Measurements from ENCODE around the gene NR3C2. TPM values are rescaled to one million over a fixed set of nuclear protein-coding genes. Genes with fewer than 3 reads are reported as not detected.
A peak's percentile ranks its signal among the peaks of the same experiment; 100 is the strongest.

NR3C2 gene
- total and polyA plus RNA-seq, 2 experiments from 2014 or later, result 1.2 to 3.0 TPM

DNA sequence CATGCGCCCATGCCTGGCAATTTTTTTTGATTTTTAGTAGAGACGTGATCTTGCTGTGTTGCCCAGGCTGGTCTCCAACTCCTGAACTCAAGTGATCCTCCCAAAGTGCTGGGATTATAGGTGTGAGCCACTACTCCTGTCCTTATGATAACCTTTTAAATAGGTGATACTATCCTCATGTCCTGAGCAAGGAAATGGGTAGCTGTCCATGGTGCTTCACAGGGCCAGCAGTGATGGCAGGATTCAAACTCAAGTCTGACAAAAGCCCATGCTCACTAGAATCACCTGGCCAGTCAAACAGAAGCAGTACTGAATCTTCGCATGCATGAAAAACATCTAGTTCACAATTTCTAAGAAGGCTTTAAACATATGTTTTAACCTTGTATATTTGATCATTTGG is 235.1 kb downstream of the NR3C2 start:
- Histone ChIP-seq H4K20me1 (replicated peaks; ENCODE audit: insufficient read depth) (no peaks in the 10 kb centered on the region), H3K4me3 (no peak overlapping the region), H3K4me2 (no peak overlapping the region), H3K4me1 (ENCODE audit: insufficient read depth) (peaks cover 14% of the 10 kb centered on the region), H3K27me3 (ENCODE audit: insufficient read depth) (no peaks in the 10 kb centered on the region), H3K36me3 (ENCODE audit: insufficient read depth) (no peaks in the 10 kb centered on the region), H2AFZ (no peak overlapping the region), H3K9me2 (ENCODE audit: insufficient read depth) (0 out of 2 replicates have a peak, but pooled peaks cover 4% of the 10 kb centered on the region), H3F3A (replicated peaks; ENCODE audit: low read depth) (no peaks in the 10 kb centered on the region), H3K27ac (ENCODE audit: low read depth) (no peak overlapping the region), H3K79me2 (replicated peaks; ENCODE audit: insufficient read depth) (no peaks in the 10 kb centered on the region)
- no peaks in the 10 kb centered on the region for H3K27me3 Mint-ChIP-seq (ENCODE audit: insufficient read depth, low read depth, poor library complexity)
- no peaks in the 10 kb centered on the region; the same call in 2 of the 3 replicates for H3K9me3 Mint-ChIP-seq
- no peak for ATAC-seq
- TF ChIP-seq EZH2 (IDR thresholded peaks at IDR 0.05; ENCODE audit: low read depth, unreplicated experiment), result no peak
- TF ChIP-seq, protein P1, sequence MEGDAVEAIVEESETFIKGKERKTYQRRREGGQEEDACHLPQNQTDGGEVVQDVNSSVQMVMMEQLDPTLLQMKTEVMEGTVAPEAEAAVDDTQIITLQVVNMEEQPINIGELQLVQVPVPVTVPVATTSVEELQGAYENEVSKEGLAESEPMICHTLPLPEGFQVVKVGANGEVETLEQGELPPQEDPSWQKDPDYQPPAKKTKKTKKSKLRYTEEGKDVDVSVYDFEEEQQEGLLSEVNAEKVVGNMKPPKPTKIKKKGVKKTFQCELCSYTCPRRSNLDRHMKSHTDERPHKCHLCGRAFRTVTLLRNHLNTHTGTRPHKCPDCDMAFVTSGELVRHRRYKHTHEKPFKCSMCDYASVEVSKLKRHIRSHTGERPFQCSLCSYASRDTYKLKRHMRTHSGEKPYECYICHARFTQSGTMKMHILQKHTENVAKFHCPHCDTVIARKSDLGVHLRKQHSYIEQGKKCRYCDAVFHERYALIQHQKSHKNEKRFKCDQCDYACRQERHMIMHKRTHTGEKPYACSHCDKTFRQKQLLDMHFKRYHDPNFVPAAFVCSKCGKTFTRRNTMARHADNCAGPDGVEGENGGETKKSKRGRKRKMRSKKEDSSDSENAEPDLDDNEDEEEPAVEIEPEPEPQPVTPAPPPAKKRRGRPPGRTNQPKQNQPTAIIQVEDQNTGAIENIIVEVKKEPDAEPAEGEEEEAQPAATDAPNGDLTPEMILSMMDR (conservative IDR thresholded peaks at IDR 0.05; ENCODE audit: low read depth in 2 of 2), result no peak
- TF ChIP-seq NANOG (IDR thresholded peaks at IDR 0.05; ENCODE audit: borderline replicate concordance), result no peak
- TF ChIP-seq, protein P2, sequence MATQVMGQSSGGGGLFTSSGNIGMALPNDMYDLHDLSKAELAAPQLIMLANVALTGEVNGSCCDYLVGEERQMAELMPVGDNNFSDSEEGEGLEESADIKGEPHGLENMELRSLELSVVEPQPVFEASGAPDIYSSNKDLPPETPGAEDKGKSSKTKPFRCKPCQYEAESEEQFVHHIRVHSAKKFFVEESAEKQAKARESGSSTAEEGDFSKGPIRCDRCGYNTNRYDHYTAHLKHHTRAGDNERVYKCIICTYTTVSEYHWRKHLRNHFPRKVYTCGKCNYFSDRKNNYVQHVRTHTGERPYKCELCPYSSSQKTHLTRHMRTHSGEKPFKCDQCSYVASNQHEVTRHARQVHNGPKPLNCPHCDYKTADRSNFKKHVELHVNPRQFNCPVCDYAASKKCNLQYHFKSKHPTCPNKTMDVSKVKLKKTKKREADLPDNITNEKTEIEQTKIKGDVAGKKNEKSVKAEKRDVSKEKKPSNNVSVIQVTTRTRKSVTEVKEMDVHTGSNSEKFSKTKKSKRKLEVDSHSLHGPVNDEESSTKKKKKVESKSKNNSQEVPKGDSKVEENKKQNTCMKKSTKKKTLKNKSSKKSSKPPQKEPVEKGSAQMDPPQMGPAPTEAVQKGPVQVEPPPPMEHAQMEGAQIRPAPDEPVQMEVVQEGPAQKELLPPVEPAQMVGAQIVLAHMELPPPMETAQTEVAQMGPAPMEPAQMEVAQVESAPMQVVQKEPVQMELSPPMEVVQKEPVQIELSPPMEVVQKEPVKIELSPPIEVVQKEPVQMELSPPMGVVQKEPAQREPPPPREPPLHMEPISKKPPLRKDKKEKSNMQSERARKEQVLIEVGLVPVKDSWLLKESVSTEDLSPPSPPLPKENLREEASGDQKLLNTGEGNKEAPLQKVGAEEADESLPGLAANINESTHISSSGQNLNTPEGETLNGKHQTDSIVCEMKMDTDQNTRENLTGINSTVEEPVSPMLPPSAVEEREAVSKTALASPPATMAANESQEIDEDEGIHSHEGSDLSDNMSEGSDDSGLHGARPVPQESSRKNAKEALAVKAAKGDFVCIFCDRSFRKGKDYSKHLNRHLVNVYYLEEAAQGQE (IDR thresholded peaks at IDR 0.05; ENCODE audit: unreplicated experiment), result peak; percentile 84
- TF ChIP-seq STAT1 (IDR thresholded peaks at IDR 0.05; ENCODE audit: unreplicated experiment), result no peak
- TF ChIP-seq CREB1 (CRISPR knock-in tag; IDR thresholded peaks at IDR 0.05; ENCODE audit: low read depth), result no peak
- peaks cover 18% of the 10 kb centered on the region for H3K4me1 Mint-ChIP-seq
- H3K4me3 Mint-ChIP-seq, result no peak overlapping the region
- H3K36me3 Mint-ChIP-seq (ENCODE audit: low read depth), result no peaks in the 10 kb centered on the region
- peak; percentile 34 for DNase-seq (ENCODE audit: low spot score)
- no peak overlapping the region for H3K27ac Mint-ChIP-seq

DNA sequence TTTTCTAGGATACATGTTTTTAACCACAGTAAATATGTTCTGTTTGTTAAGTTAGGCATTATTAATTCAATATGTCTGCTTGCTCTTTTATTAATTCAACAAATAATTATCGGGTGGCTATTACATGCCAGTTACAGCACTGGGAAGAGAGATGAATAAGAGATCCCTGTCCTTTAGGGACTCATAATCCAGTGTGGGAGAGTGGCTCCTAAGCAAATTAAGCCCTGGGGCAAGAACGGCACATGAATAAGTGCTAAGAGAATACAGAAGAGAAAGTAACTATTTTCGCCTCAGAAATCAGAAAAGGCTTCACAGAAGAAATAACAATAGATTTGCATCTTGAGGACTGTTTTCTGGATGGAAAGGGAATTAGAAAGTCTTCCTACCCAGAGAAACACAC is 236.7 kb downstream of the NR3C2 start:
- H3K4me1 ChIP-seq (ENCODE audit: insufficient read depth), result peaks cover 14% of the 10 kb centered on the region
- H3K9me2 ChIP-seq (ENCODE audit: insufficient read depth), result 0 out of 2 replicates have a peak, but pooled peaks cover 4% of the 10 kb centered on the region
- TF ChIP-seq CREB1 (CRISPR knock-in tag; IDR thresholded peaks at IDR 0.05; ENCODE audit: low read depth), result no peak
- peaks cover 19% of the 10 kb centered on the region for H3K4me1 Mint-ChIP-seq
- no peaks in the 10 kb centered on the region for H3K36me3 Mint-ChIP-seq (ENCODE audit: low read depth)
- ATAC-seq, result no peak
- no peaks in the 10 kb centered on the region for H3K27me3 Mint-ChIP-seq (ENCODE audit: insufficient read depth, low read depth, poor library complexity)
- no peak overlapping the region for H3K4me3 ChIP-seq
- no peak overlapping the region for H3K27ac ChIP-seq (ENCODE audit: low read depth)
- no peak overlapping the region for H3K27ac Mint-ChIP-seq
- no peaks in the 10 kb centered on the region for H3K79me2 ChIP-seq (replicated peaks; ENCODE audit: insufficient read depth)
- no peak overlapping the region for H3K4me2 ChIP-seq
- H3K4me3 Mint-ChIP-seq, result no peak overlapping the region
- H3K27me3 ChIP-seq (ENCODE audit: insufficient read depth), result no peaks in the 10 kb centered on the region
- no peaks in the 10 kb centered on the region for H3K36me3 ChIP-seq (ENCODE audit: insufficient read depth)
- no peaks in the 10 kb centered on the region for H3F3A ChIP-seq (replicated peaks; ENCODE audit: low read depth)
- H2AFZ ChIP-seq, result no peak overlapping the region
- H3K9me3 Mint-ChIP-seq, result no peaks in the 10 kb centered on the region; the same call in 2 of the 3 replicates
- no peak for DNase-seq (ENCODE audit: low spot score)
- H4K20me1 ChIP-seq (replicated peaks; ENCODE audit: insufficient read depth), result no peaks in the 10 kb centered on the region
